Posterior vena cava (tissue), 2 donors: ENCODE measurements around the gene BARX1. TPM values are rescaled to one million over a fixed set of nuclear protein-coding genes. Genes with fewer than 3 reads are reported as not detected.

Experiments used
- DNase-seq: peaks from one replicate; pipeline ENCODE4 v3.0.0-alpha.2; 2020; ENCODE audit warnings: low spot score
- intact Hi-C, 2 donors: fragments of 100-400 bp; cut with DNase I; formaldehyde crosslinking; loops; one replicate each; pipeline versions ENCODE4 v1.14.1 to v1.14.2; 2022 to 2023
- total RNA-seq, 2 donors: library from RNA; stranded (reverse); fragmentation: NEBNext Ultra II Directional; extraction: Animal tissue kit (Norgen Biotek cat#: 25700); gene quantifications; one replicate each; pipeline ENCODE4 v1.2.1, GENCODE V29; 2021
- donor health status: DM: yes; HTN: yes; CAD: no.
- donor health status: DM: yes; HTN: yes; CAD: no.

The BARX1 gene
- total RNA-seq, 2 donors from 2014 or later = not detected

GRCh38 chr9:93907551-93908199 lies 47.5 kb downstream of the BARX1 start:
- intact Hi-C loops = no loop called here
- peak; percentile 10 for DNase-seq

DNA sequence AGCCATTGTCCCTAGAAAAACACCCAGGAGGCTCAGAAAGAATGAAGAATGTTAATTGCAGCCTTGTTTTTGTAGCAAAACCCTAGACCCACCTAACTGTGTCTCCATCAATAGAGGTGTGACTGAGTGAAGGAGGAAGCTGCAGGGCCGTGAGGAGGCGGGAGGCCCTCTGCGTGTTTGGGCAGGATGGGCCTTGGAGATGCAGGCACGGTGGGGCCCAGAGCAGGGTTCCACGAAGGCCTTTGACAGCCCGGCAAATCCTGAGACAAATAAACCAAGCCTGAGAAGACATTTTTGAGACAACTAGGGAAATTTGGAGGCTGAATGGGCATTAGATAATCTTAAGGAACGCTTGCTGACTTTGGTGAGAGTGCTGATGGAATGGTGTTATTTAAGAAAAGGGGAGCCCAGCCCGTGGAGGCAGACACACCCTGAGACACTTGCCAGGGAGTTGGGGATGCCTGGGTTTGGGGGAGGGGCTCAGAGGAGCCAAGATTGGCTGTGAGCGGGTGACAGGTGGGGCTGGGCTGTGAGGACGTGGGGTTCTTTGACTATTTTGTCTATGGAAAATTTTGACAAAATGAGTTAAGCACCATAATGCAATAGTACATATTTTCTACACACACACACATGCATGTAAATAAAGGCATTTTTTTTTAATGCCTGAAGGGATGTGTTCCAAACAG lies 48.8 kb downstream of the BARX1 start:
- intact Hi-C loops = no loop called here
- peak; percentile 53 for DNase-seq

DNA sequence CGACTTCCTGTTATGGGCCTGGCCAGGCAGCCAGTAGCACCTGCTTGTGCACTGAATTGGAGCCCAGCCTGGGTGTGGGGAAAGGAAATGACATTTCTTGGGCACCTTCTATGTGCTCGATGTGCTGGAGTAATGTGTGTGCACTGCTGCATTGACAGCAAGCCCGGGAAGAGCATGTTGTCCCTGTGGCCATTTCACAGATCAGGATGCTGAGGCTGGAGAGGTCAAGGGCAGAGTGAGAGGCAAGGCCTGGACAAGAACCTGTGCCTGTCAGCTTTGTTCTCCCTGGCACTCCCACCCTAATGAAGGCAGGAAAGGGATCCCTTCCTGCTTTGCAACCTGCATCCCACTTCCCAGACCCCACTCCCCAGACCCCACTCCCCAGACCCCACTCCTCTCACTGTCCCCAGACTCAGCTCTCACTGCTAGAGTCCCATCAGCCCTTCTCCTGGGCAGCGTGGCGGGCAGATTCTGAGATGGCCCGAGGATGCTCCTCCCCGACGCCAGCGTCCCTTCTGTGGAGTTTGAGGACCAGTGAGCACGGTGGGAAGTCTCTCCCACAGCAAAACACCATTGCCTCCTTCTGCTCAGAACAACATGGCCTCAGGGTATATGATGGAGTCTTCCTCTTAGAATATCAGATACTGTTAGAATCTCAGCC lies 49.6 kb downstream of the BARX1 start:
- peak; percentile 70 for DNase-seq

DNA sequence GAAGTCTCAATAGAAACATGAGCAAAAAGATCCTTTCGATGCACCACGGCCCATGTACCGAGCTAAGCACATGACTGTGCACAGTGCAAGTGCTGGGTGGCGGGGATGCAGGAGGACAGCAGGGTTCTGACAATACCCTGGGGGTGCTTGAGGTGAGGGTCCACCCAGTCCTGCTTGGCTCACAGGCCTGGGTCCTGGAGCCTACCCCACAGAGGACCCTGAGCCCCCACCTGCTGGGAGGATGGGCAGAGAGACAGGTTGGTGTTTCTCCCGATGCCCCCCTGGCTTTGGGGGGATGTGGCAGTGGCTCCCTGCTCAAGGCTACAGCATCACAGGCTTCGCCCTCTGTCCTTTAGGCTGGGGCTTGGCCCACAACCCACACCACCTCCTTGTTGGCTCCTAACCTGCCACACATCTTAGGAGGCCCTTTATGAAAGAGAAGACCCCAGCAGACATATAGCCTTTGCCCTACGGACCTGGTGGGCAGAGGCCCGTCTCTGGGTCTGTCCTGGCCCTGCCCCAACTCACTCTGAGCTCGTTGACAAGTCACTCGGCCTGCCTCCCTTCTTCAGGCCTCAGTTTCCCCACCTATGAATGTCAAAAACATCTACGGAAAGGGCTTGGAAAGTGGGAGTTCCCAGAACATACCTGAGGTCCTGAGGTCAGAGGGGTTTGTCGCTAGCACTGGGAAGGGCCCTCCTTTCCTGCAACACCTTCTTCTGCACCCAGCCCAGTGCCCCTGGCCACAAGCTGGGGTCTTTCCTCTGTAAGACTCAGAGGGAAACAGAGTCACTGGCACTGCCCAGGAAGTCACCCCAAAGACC lies 50.3 kb downstream of the BARX1 start:
- intact Hi-C loops = no loop called here

More for the DNA sequence above, 49.6 kb downstream of the BARX1 start:
- intact Hi-C loops = no loop called here

DNA sequence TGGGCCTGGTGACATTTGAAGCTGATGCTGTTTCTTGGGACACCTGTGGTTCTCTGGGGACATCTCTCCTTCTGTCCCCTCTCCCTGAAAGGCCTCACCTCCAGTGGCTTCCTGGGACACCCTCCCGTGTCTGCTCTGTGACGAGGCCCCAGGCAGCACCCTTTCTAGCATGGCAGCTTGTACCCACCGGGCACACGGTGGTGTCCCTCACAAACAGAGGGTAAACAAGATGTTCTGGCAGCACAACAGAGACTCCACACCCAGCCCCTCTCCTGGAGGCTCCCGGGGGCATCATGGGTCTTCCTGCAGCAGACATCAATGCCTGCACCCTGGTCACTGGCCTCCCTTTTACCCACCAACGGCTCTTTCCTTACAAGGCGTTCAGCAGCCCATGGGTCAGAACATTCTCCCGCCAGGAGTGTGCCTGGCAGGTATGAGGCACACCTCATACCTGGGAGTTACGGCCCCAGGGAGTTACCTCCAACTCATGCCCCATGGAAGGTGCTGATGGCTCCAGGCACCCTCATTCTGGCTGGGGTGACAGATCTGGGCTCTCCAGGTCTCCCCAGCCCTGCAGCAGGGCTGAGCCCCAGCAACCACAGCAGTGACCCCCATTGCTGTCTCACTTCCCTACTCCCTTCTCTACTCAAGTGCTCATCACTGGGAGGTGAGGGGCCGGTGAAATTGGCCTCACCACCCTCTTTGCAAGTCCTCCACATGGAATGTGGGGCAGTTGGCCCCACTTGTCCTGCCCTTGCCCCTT lies 51.1 kb downstream of the BARX1 start:
- DNase-seq = peak; percentile 53
- intact Hi-C loops = no loop called here

More for the DNA sequence above, 50.3 kb downstream of the BARX1 start:
- DNase-seq = peak; percentile 78

- peak; percentile 56 for DNase-seq
- intact Hi-C loops = no loop called here
Observed at GRCh38 chr9:93902780-93903655, 52.1 kb downstream of the BARX1 start.

DNA sequence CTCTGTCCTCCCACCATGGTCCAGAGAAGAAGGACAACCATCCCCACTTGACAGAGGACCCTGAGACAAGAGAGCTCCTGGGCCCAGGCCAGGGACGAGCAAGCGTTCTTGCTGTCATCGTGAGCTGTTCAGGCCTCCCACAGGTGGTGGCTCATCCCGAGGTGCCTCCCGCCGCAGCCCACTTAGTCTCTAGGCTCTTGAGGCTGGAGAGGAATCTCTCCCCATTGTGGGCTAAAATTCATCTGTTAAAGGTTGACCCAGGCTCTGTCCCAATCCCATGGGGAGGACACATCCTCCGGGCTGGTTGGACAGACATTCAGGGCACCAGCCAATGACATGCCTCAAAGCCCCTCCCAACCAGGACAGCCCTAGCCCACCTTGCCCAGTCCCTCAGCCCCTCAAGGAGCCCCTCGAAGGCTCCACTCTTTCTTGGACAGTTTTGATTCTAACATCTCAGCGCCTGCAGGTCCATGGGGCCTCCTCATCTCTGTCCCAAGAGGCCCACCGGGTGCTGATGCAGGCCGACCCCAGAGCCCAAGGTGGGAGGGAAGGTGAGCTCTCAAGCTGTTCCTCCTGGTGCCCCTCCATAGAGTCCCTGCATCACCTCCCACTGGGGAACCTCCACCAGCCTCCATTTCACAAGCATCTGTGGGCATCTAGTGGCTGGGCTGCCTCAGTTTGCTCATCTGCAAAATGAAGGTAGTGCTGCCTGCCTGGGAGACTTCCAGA lies 52.9 kb downstream of the BARX1 start:
- peak; percentile 69 for DNase-seq
- intact Hi-C loops = no loop called here

Other genes starting within 250 kb of the BARX1 start
- gene PTPDC1, start 129.1 kb upstream of the BARX1 start, total RNA-seq = 10 to 100 TPM; 11.6 to 13.7 TPM